Vagina (tissue), 2 donors: Measurements from ENCODE around the gene MYO7A. TPM values are rescaled to one million over a fixed set of nuclear protein-coding genes. Genes with fewer than 3 reads are reported as not detected.

Experiments used
- DNase-seq, 2 donors: peaks; one replicate each; pipeline ENCODE4 v3.0.0-alpha.2; 2017; ENCODE audit errors: extremely low spot score in 2 of 2
- H3K27ac ChIP-seq: fragments of 200-600 bp; sonication (generic); one replicate; pipeline ENCODE4 v1.5.1; 2019
- H3K27me3 ChIP-seq: fragments of 200-600 bp; sonication (generic); one replicate; pipeline ENCODE4 v1.5.1; 2019
- H3K36me3 ChIP-seq, 2 donors: fragments of 200-600 bp; sonication (generic); one replicate each; pipeline ENCODE4 v1.5.1; 2017 to 2019
- H3K4me1 ChIP-seq: fragments of 200-600 bp; sonication (generic); one replicate; pipeline ENCODE4 v1.5.1; 2019
- H3K4me3 ChIP-seq, 2 donors: fragments of 200-600 bp; sonication (generic); 1 replicate in 1 of 2; 2 replicates in 1 of 2; pipeline ENCODE4 v1.5.1; 2016 to 2019
- H3K9me3 ChIP-seq: fragments of 200-600 bp; sonication (generic); one replicate; pipeline ENCODE4 v1.5.1; 2019
- CTCF ChIP-seq, 3 experiments: fragments of 450-650 bp in 2 of 3; fragments of 200-600 bp in 1 of 3; sonication (generic) in 1 of 3; IDR thresholded peaks; one replicate each; pipeline ENCODE4 v1.5.1; 2017 to 2019; ENCODE audit warnings: antibody characterized with exemption in 3 of 3, mild to moderate bottlenecking in 2 of 3, moderate library complexity in 2 of 3
- POLR2A ChIP-seq, 2 donors: fragments of 450-650 bp; IDR thresholded peaks; one replicate each; pipeline ENCODE4 v1.6.1; 2017; ENCODE audit warnings: antibody characterized with exemption in 2 of 2, mild to moderate bottlenecking in 2 of 2, moderate library complexity in 2 of 2
- POLR2AphosphoS5 ChIP-seq, 2 donors: sonication (generic); formaldehyde crosslinking; IDR thresholded peaks; one replicate each; pipeline ENCODE4 v1.9.0; 2017; ENCODE audit warnings: antibody characterized with exemption in 2 of 2, mild to moderate bottlenecking in 2 of 2, low read depth in 1 of 2; ENCODE audit not compliant: insufficient read depth in 1 of 2
- intact Hi-C: fragments of 100-400 bp; cut with DNase I; formaldehyde crosslinking; loops from one replicate; pipeline ENCODE4 v1.15.1; 2023
- total RNA-seq: library from RNA; depleted of rRNA; stranded (reverse); fragments of >200 nt; gene quantifications from one replicate; pipeline ENCODE4 v1.2.3, GENCODE V29; 2016

The MYO7A gene
- total RNA-seq, 1 donor from 2014 or later: 9.1 TPM

DNA sequence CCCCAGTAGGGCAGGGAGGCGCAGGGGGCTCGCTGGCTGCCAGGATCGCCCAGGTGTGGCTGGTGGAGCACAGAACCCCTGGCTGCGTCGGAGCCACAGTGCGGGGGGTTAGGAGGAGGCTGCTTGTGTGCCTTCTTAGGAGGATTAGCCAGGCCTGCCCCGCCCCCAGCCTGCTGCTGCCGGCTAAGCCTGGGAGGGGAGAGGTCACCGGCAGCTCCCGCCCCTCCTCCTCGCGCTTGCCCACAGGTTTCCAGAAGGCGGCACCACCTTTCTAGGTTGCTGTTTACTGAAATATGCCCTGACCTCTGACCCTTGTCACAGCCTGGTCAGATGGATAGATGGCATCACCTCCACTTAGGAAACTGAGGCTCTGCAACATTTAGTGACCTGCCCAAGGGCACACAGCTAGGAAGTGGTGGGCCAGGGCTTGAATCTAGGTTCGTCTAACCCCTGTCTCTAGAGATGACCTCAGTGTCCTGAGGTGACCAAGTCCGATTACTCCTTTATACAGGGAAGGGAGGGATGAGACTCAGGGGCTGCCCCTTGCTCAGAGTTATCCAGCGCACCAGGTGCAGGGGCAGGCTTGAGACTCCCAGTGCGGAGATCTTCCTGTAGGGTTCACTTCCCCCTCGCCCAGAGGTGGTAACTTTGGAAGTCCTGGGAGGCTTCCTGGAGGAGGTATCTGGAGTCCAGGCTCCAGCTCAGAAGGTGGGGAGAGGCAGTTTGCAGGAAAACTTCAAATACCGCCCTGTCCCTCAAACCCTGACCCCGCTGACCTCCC lies 44.0 kb downstream of the MYO7A start:
- DNase-seq: no peak
- Histone ChIP-seq H3K9me3 (no peaks in the 10 kb centered on the region), H3K36me3 (no peaks in the 10 kb centered on the region), H3K4me3 (no peak overlapping the region), H3K27ac (no peak overlapping the region), H3K4me1 (no peaks in the 10 kb centered on the region), H3K27me3 (no peaks in the 10 kb centered on the region)
- intact Hi-C loops: no loop called here
- no peak for TF ChIP-seq POLR2A (IDR thresholded peaks at IDR 0.05)
- TF ChIP-seq POLR2AphosphoS5 (IDR thresholded peaks at IDR 0.05; ENCODE audit: insufficient read depth in 1 of 2, low read depth in 1 of 2): no peak
- TF ChIP-seq CTCF (IDR thresholded peaks at IDR 0.05): no peak

- intact Hi-C loops: no loop called here
- TF ChIP-seq POLR2A (IDR thresholded peaks at IDR 0.05) (no peak), POLR2AphosphoS5 (IDR thresholded peaks at IDR 0.05; ENCODE audit: insufficient read depth in 1 of 2, low read depth in 1 of 2) (no peak), CTCF (IDR thresholded peaks at IDR 0.05) (no peak)
- no peaks in the 10 kb centered on the region for H3K36me3 ChIP-seq
These were observed 44.6 kb downstream of the MYO7A start for GRCh38 chr11:77172666-77172982.

DNA sequence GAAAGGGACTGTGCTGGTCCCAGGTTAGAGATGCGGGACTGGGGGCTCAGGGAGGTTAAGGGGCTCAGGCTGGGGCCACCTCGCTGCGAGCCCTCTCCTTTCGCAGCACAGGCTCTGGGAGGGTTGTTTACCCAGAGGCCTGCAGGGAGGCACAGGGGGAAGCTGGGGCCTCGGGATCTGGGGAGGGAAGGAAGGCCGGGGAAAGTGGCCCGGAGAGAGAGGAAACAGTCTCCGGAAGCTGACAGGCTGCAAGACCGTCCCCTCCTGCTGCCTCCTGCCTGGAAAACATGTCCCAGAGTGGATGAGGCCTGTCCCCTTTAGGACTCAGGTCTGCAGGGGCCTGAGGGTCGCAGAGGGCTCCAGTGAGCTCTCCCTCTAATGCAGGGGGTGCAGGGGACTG lies 45.4 kb downstream of the MYO7A start:
- H3K4me1 ChIP-seq: no peaks in the 10 kb centered on the region
- no peak overlapping the region for H3K27ac ChIP-seq
- no peaks in the 10 kb centered on the region for H3K27me3 ChIP-seq
- H3K36me3 ChIP-seq: no peaks in the 10 kb centered on the region
- TF ChIP-seq POLR2AphosphoS5 (IDR thresholded peaks at IDR 0.05; ENCODE audit: insufficient read depth in 1 of 2, low read depth in 1 of 2) (no peak), POLR2A (IDR thresholded peaks at IDR 0.05) (no peak), CTCF (IDR thresholded peaks at IDR 0.05) (no peak)
- H3K4me3 ChIP-seq: no peak overlapping the region
- intact Hi-C loops: no loop called here
- no peaks in the 10 kb centered on the region for H3K9me3 ChIP-seq
- DNase-seq: no peak

More at GRCh38 chr11:77172666-77172982, 44.6 kb downstream of the MYO7A start:
- no peak overlapping the region for H3K27ac ChIP-seq
- H3K9me3 ChIP-seq: no peaks in the 10 kb centered on the region
- no peak for DNase-seq
- H3K4me1 ChIP-seq: no peaks in the 10 kb centered on the region
- no peak overlapping the region for H3K4me3 ChIP-seq
- no peaks in the 10 kb centered on the region for H3K27me3 ChIP-seq

- Histone ChIP-seq H3K4me1 (no peaks in the 10 kb centered on the region), H3K27ac (no peak overlapping the region), H3K36me3 (no peaks in the 10 kb centered on the region), H3K9me3 (no peaks in the 10 kb centered on the region), H3K27me3 (no peaks in the 10 kb centered on the region), H3K4me3 (no peak overlapping the region)
- intact Hi-C loops: no loop called here
- no peak for DNase-seq
- TF ChIP-seq CTCF (IDR thresholded peaks at IDR 0.05) (no peak), POLR2AphosphoS5 (IDR thresholded peaks at IDR 0.05; ENCODE audit: insufficient read depth in 1 of 2, low read depth in 1 of 2) (no peak), POLR2A (IDR thresholded peaks at IDR 0.05) (no peak)
These were observed 46.5 kb downstream of the MYO7A start for GRCh38 chr11:77174559-77174958.

DNA sequence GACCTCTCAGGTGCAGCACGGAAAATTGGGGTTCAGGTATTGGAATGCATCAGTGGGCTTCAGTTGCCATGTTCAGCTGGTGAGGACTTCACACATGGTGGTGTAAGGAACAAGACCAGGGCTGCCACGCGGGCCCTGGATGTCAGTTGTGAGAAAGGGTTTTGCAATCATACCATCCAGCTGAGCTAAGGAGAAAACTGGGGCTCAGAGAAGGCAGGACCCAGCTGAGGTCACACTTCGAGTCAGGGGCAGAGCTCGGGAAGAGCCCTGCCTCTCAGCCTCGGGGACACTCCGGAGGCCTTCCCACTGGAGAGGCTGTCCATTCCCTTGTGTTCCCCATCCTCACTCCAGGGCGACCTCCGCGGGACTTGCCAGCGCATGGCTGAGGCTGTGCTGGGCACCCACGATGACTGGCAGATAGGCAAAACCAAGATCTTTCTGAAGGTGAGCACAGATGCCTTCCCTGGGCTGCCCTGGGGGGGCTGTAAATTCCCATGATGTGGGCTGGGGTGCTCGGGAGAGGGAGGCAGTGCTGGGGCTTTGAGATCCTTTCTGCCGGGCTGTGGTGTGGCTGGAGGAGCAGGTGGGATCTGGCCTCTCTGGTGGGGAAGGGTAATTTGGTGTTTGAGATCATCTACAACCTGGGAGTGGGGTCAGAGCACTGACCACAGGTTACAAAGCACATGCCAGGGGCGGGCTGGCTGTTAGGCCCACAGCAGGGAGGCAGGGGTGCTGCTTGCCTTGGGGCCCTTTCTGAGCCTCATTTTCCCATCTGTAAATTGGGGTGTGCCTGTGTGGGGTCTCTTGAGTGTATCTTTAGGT lies 47.2 kb downstream of the MYO7A start:
- intact Hi-C loops: no loop called here
- no peaks in the 10 kb centered on the region for H3K9me3 ChIP-seq
- no peaks in the 10 kb centered on the region for H3K4me1 ChIP-seq
- no peak for DNase-seq
- H3K4me3 ChIP-seq: no peak overlapping the region
- no peak overlapping the region for H3K27ac ChIP-seq
- no peaks in the 10 kb centered on the region for H3K36me3 ChIP-seq
- TF ChIP-seq CTCF (IDR thresholded peaks at IDR 0.05) (no peak), POLR2AphosphoS5 (IDR thresholded peaks at IDR 0.05; ENCODE audit: insufficient read depth in 1 of 2, low read depth in 1 of 2) (no peak), POLR2A (IDR thresholded peaks at IDR 0.05) (no peak)
- H3K27me3 ChIP-seq: no peaks in the 10 kb centered on the region
